Amniotic stem cell (primary cell): ENCODE data around the gene TEKT4.
"Not testable (repeated sequence)": the region's sequence is repeated elsewhere in the genome, so short reads cannot be mapped to it uniquely, and the experiment has no call there.

Experiments used
- DNase-seq: peaks from one replicate; lab custom pipeline; 2025; lab: John Stamatoyannopoulos, UW

The TEKT4 gene

GRCh38 chr2:94871226-94872087, at the start of gene TEKT4:
Gene TEKT4 (plus strand): TSS chr2:94871430. CDS start chr2:94871580, 150 bp downstream.
- no peak for DNase-seq

GRCh38 chr2:94839224-94839623, 32.0 kb upstream of the TEKT4 start:
- not testable (repeated sequence) for DNase-seq

- not testable (repeated sequence) for DNase-seq
Observed at GRCh38 chr2:94856856-94857255, 14.4 kb upstream of the TEKT4 start.

- not testable (repeated sequence) for DNase-seq
Observed at GRCh38 chr2:94857367-94858162, 13.7 kb upstream of the TEKT4 start.

- not testable (repeated sequence) for DNase-seq
Observed at GRCh38 chr2:94858163-94858888, 12.9 kb upstream of the TEKT4 start.

GRCh38 chr2:94861308-94862152, 9.7 kb upstream of the TEKT4 start:
- DNase-seq: no peak

GRCh38 chr2:94862903-94863302, 8.3 kb upstream of the TEKT4 start:
- not testable (repeated sequence) for DNase-seq

GRCh38 chr2:94869131-94869530, 2.1 kb upstream of the TEKT4 start:
- DNase-seq: no peak

GRCh38 chr2:94869552-94870439, 1.4 kb upstream of the TEKT4 start:
- DNase-seq: no peak

GRCh38 chr2:94870440-94871225, 597 bp upstream of the TEKT4 start:
- no peak for DNase-seq

GRCh38 chr2:94872088-94872618, 923 bp downstream of the TEKT4 start:
- DNase-seq: no peak

- DNase-seq: no peak
Observed at GRCh38 chr2:94872676-94873361, 1.6 kb downstream of the TEKT4 start.

- no peak for DNase-seq
Observed at GRCh38 chr2:94873362-94874276, 2.4 kb downstream of the TEKT4 start.

- DNase-seq: no peak
Observed at GRCh38 chr2:94874277-94874997, 3.2 kb downstream of the TEKT4 start.

- DNase-seq: no peak
Observed at GRCh38 chr2:94875064-94875819, 4.0 kb downstream of the TEKT4 start.
